Right atrium auricular region (tissue), 2 donors: ENCODE results near the gene APOA1. TPM values are rescaled to one million over a fixed set of nuclear protein-coding genes. Genes with fewer than 3 reads are reported as not detected.
A peak's percentile ranks its signal among the peaks of the same experiment; 100 is the strongest.

Source experiments
- DNase-seq: peaks from one replicate; pipeline ENCODE4 v3.0.0-alpha.2; 2019; ENCODE audit warnings: low spot score
- H3K27ac ChIP-seq, 2 donors: fragments of 200-600 bp; sonication (generic); 1 replicate in 1 of 2; 2 replicates in 1 of 2; pipeline ENCODE4 v1.5.1; 2016 to 2019
- H3K27me3 ChIP-seq, 2 donors: fragments of 200-600 bp; sonication (generic); one replicate each; pipeline versions ENCODE4 v1.5.1 to v1.6.0; 2017 to 2019
- H3K36me3 ChIP-seq: fragments of 200-600 bp; sonication (generic); one replicate; pipeline ENCODE4 v1.5.1; 2016
- H3K4me1 ChIP-seq, 2 donors: fragments of 200-600 bp; sonication (generic); one replicate each; pipeline versions ENCODE4 v1.5.1 to v1.6.0; 2017 to 2019
- H3K4me3 ChIP-seq, 2 donors: fragments of 200-600 bp; sonication (generic); 1 replicate in 1 of 2; 2 replicates in 1 of 2; pipeline ENCODE4 v1.5.1; 2017 to 2019; ENCODE audit warnings: mild to moderate bottlenecking in 1 of 2, moderate library complexity in 1 of 2
- H3K9me3 ChIP-seq, 2 donors: fragments of 200-600 bp; sonication (generic); one replicate each; pipeline ENCODE4 v1.5.1; 2019
- total RNA-seq, 2 donors: library from RNA; depleted of rRNA; stranded (reverse); fragments of >200 nt; gene quantifications; one replicate each; pipeline ENCODE4 v1.1.0, GENCODE V29; 2016
- TF ChIP-seq, protein P1 (sequence below), 2 donors: fragments of 200-600 bp; sonication (generic); IDR thresholded peaks; one replicate each; pipeline ENCODE4 v1.5.1; 2019; ENCODE audit warnings: antibody characterized with exemption in 2 of 2

APOA1 gene
- total RNA-seq, 2 donors from 2014 or later = 4.5 to 9.5 TPM

DNA sequence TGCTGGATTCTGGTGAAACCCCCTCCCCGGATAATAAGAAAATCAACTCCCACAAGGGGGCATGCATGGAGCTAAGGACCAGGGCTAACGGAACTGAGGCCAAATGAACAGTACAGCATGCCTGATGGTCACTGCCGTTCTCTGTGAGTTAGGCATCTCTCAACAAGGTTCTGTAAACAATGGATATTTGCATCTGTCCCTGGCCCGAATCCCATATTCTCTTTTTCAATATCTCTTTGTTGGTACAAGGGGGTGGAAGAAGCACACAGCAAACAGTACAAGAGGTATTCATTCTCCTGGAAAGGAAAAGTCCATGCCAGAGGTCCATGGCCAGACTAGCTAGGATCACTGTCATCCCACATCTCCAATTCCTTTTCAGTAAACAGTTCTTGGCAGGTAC is 32.2 kb upstream of the APOA1 start:
- TF ChIP-seq, protein P1, sequence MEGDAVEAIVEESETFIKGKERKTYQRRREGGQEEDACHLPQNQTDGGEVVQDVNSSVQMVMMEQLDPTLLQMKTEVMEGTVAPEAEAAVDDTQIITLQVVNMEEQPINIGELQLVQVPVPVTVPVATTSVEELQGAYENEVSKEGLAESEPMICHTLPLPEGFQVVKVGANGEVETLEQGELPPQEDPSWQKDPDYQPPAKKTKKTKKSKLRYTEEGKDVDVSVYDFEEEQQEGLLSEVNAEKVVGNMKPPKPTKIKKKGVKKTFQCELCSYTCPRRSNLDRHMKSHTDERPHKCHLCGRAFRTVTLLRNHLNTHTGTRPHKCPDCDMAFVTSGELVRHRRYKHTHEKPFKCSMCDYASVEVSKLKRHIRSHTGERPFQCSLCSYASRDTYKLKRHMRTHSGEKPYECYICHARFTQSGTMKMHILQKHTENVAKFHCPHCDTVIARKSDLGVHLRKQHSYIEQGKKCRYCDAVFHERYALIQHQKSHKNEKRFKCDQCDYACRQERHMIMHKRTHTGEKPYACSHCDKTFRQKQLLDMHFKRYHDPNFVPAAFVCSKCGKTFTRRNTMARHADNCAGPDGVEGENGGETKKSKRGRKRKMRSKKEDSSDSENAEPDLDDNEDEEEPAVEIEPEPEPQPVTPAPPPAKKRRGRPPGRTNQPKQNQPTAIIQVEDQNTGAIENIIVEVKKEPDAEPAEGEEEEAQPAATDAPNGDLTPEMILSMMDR (IDR thresholded peaks at IDR 0.05) = no peak
- H3K4me3 ChIP-seq = no peak overlapping the region
- H3K4me1 ChIP-seq = peaks cover 0 to 49% of the 10 kb centered on the region in 2 donors
- peaks cover 32% of the 10 kb centered on the region for H3K36me3 ChIP-seq
- H3K27ac ChIP-seq = no peak overlapping the region
- H3K9me3 ChIP-seq = no peaks in the 10 kb centered on the region
- no peak for DNase-seq
- no peaks in the 10 kb centered on the region for H3K27me3 ChIP-seq

DNA sequence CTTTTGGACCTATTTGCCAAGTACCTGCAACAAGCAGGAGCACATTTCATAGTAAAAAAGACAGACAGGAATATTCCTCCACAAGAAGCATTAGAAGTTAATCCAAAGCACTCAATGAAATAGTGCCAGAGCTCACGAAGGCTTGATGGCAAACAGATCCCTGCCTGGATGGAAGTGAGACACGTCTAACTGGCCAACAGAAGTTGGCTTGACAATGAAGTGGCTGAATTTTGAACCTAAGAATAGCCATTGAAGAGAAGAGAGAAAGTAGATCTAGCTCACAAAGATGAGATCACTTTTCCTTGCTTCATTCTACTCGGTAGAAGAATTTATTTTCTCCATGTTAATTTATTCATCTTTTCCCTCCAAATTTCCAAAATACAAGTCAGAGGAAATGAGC is 30.6 kb upstream of the APOA1 start:
- TF ChIP-seq, protein P1 (IDR thresholded peaks at IDR 0.05) = no peak
- Histone ChIP-seq H3K4me3 (no peak overlapping the region), H3K27ac (peak overlapping the region in 1 of 2 donors; percentile 57), H3K27me3 (no peaks in the 10 kb centered on the region), H3K4me1 (peaks cover 0 to 34% of the 10 kb centered on the region in 2 donors), H3K9me3 (no peaks in the 10 kb centered on the region), H3K36me3 (peaks cover 39% of the 10 kb centered on the region)
- no peak for DNase-seq

DNA sequence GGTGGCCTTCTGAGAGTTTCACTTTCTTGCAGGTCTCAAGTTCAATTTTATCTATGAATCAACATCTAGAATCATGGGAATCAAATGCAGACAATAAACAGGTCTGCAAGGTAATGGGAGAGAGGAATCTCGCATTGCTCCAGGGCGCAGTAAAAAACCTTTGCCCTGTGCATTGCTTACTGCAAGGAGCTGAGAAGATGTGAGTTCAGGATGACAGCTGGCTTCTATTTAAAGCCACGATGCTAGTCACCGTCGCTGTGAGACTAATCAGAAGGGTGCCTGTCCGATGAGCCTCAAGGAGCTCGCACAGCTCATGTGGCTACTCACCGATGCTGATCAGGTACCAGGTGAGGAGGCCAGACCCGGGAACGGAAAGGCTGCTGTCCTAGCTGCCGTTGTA is 30.2 kb upstream of the APOA1 start:
- no peak for DNase-seq
- H3K4me1 ChIP-seq = peaks cover 0 to 30% of the 10 kb centered on the region in 2 donors
- TF ChIP-seq, protein P1 (IDR thresholded peaks at IDR 0.05) = no peak
- no peaks in the 10 kb centered on the region for H3K27me3 ChIP-seq
- H3K27ac ChIP-seq = peak overlapping the region in 1 of 2 donors; percentile 57
- H3K4me3 ChIP-seq = no peak overlapping the region
- H3K9me3 ChIP-seq = no peaks in the 10 kb centered on the region
- peaks cover 39% of the 10 kb centered on the region for H3K36me3 ChIP-seq

DNA sequence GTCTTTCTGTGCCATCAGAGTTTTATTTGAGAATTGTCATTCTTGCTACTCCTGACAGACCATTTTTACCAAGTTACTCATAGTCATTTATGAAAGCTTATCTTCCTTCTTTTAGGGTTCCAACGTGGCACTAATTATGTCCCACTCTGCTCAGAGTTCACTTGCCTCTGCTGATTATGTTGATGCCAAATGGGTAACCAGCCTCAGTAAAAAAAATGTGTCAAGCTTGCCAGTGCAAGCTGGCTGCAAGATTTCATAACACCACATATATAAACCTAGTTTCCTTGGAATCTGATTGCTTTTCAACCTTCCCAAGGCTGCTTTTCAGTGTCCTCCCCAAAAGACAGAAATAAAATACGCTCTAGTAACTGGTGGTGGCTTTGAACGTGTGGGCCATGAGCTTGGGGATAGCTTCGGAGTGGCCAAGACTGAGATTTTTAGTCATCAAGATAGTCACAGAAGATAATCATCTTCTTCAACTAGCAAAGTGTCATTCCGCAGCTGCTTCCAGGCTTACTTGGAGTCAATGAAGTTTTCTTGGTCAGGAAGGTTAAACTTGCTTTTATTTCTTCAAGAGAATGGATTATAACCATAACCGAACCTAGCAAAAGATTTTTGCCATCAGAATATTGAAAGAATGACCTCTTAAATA is 29.5 kb upstream of the APOA1 start:
- Histone ChIP-seq H3K4me1 (peaks cover 0 to 26% of the 10 kb centered on the region in 2 donors), H3K27ac (peak overlapping the region in 1 of 2 donors; percentile 57), H3K4me3 (no peak overlapping the region), H3K27me3 (no peaks in the 10 kb centered on the region), H3K9me3 (no peaks in the 10 kb centered on the region), H3K36me3 (peaks cover 42% of the 10 kb centered on the region)
- DNase-seq = no peak
- TF ChIP-seq, protein P1 (IDR thresholded peaks at IDR 0.05) = no peak

DNA sequence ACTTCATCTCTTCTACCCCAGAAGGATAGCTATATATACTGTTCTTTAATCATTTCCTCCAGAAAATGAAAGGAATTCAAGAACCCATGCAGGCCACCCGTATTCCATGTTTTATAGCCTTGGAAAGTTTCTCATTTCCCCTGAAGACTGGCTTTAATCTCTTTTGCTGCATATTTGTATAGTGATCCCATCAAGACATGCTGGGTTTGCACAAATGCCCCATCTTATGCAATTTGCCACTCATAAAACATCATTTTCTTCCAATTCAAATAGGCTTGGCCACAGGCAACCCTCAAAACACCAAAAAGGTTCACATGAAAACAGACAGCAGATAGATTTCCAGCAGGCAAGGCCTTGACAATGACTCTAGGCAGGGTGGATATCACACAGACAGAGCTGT is 28.3 kb upstream of the APOA1 start:
- H3K36me3 ChIP-seq = peaks cover 54% of the 10 kb centered on the region
- H3K9me3 ChIP-seq = no peaks in the 10 kb centered on the region
- H3K4me3 ChIP-seq = no peak overlapping the region
- no peaks in the 10 kb centered on the region for H3K27me3 ChIP-seq
- no peak for DNase-seq
- no peak overlapping the region for H3K27ac ChIP-seq
- TF ChIP-seq, protein P1 (IDR thresholded peaks at IDR 0.05) = no peak
- H3K4me1 ChIP-seq = peaks cover 0 to 19% of the 10 kb centered on the region in 2 donors

DNA sequence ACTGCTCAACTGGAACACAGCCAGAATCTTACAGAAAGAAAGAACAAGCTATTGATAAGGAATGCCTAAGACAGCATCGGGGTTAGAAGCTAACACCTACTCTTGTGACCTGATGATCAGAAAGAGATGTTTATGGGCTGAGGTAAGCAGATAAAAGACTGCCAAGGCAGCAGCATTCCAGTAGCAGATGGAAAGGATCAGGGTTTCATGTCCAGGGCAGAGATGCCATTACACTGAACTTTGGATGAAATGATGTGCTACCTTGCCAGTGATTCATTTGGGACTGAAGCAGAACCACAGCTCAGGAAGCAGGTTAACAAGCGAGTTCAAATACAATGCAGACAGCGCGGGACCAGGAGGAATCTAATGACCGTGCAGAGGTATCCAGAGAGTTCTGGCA is 27.1 kb upstream of the APOA1 start:
- Histone ChIP-seq H3K4me1 (peaks cover 0 to 14% of the 10 kb centered on the region in 2 donors), H3K27me3 (no peaks in the 10 kb centered on the region), H3K4me3 (no peak overlapping the region), H3K9me3 (no peaks in the 10 kb centered on the region), H3K36me3 (peaks cover 56% of the 10 kb centered on the region), H3K27ac (no peak overlapping the region)
- TF ChIP-seq, protein P1 (IDR thresholded peaks at IDR 0.05) = no peak
- DNase-seq = no peak
